Activated CD8-positive, alpha-beta memory T cell treated with anti-CD3 and anti-CD28 coated beads for 48 hours (primary cell): ENCODE results near the gene GPR55.
"Not testable (repeated sequence)": the region's sequence is repeated elsewhere in the genome, so short reads cannot be mapped to it uniquely, and the experiment has no call there.

Experiments
- DNase-seq, 3 experiments: peaks; one replicate each; pipeline ENCODE4 v3.0.0-alpha.2; 2020; ENCODE audit warnings: low read depth in 2 of 3, low spot score in 2 of 3

The GPR55 gene

GRCh38 chr2:230951396-230951795 is 26.4 kb upstream of the GPR55 start:
- DNase-seq, result no peak

GRCh38 chr2:230950874-230951339 is 25.9 kb upstream of the GPR55 start:
- DNase-seq, result no peak

GRCh38 chr2:230949966-230950873 is 25.2 kb upstream of the GPR55 start:
- DNase-seq, result no peak

- no peak for DNase-seq
Observed at GRCh38 chr2:230947908-230948365, 22.9 kb upstream of the GPR55 start.

- DNase-seq, result no peak
Observed at GRCh38 chr2:230947235-230947576, 22.2 kb upstream of the GPR55 start.

GRCh38 chr2:230946429-230947234 is 21.6 kb upstream of the GPR55 start:
- DNase-seq, result no peak

GRCh38 chr2:230944757-230945372 is 19.8 kb upstream of the GPR55 start:
- no peak for DNase-seq

- no peak for DNase-seq
Observed at GRCh38 chr2:230944123-230944653, 19.1 kb upstream of the GPR55 start.

- peak in 1 of 3 experiments; percentile 47 for DNase-seq
Observed at GRCh38 chr2:230942920-230943896, 18.2 kb upstream of the GPR55 start.

GRCh38 chr2:230942371-230942770 is 17.3 kb upstream of the GPR55 start:
- DNase-seq, result no peak

GRCh38 chr2:230941202-230942180 is 16.4 kb upstream of the GPR55 start:
- no peak for DNase-seq

GRCh38 chr2:230940471-230940815 is 15.4 kb upstream of the GPR55 start:
- no peak for DNase-seq

- no peak for DNase-seq
Observed at GRCh38 chr2:230939691-230940470, 14.8 kb upstream of the GPR55 start.

GRCh38 chr2:230939066-230939591 is 14.1 kb upstream of the GPR55 start:
- no peak for DNase-seq

GRCh38 chr2:230938516-230939065 is 13.5 kb upstream of the GPR55 start:
- DNase-seq, result no peak

- DNase-seq, result no peak
Observed at GRCh38 chr2:230938098-230938497, 13.1 kb upstream of the GPR55 start.

GRCh38 chr2:230937362-230937761 is 12.3 kb upstream of the GPR55 start:
- DNase-seq, result no peak

- DNase-seq, result not testable (repeated sequence)
Observed at GRCh38 chr2:230936243-230936642, 11.2 kb upstream of the GPR55 start.
